HepG2 (cell line): ENCODE data around the gene RGCC.

Source experiments
- CEBPB ChIP-seq: IDR thresholded peaks from 2 replicates; pipeline ENCODE4 v1.6.1; 2011; ENCODE audit warnings: low read depth, low read length, improper control_type of control experiment, borderline replicate concordance
- FOXK2 ChIP-seq: fragments of 450-650 bp; IDR thresholded peaks from 2 replicates; pipeline ENCODE4 v1.6.1; 2016
- IRX3 ChIP-seq: sonication (generic); formaldehyde crosslinking; IDR thresholded peaks from 2 replicates; pipeline ENCODE4 v1.8.1; 2023; ENCODE audit warnings: mild to moderate bottlenecking, low read depth, missing genetic modification reagents, borderline replicate concordance
- RORA ChIP-seq: sonication (generic); formaldehyde crosslinking; IDR thresholded peaks from 2 replicates; pipeline ENCODE4 v1.5.0; 2020; ENCODE audit warnings: mild to moderate bottlenecking, missing genetic modification reagents, moderate library complexity
- ZNF558 ChIP-seq: sonication (generic); formaldehyde crosslinking; IDR thresholded peaks from 2 replicates; pipeline ENCODE4 v1.9.0; 2022; ENCODE audit warnings: mild to moderate bottlenecking, missing genetic modification reagents, borderline replicate concordance
- TF ChIP-seq, protein P1 (sequence below): sonication (generic); formaldehyde crosslinking; IDR thresholded peaks from 2 replicates; pipeline ENCODE4 v1.9.0; 2021; ENCODE audit warnings: missing genetic modification reagents, borderline replicate concordance
- TF ChIP-seq, protein P2 (sequence below): sonication (generic); formaldehyde crosslinking; IDR thresholded peaks from 2 replicates; pipeline ENCODE4 v1.5.0; 2020; ENCODE audit warnings: mild to moderate bottlenecking, missing genetic modification reagents, moderate library complexity
- TF ChIP-seq, protein P3 (sequence below): sonication (generic); formaldehyde crosslinking; IDR thresholded peaks from 2 replicates; pipeline ENCODE4 v1.4.0; 2020; ENCODE audit warnings: mild to moderate bottlenecking, missing genetic modification reagents

DNA sequence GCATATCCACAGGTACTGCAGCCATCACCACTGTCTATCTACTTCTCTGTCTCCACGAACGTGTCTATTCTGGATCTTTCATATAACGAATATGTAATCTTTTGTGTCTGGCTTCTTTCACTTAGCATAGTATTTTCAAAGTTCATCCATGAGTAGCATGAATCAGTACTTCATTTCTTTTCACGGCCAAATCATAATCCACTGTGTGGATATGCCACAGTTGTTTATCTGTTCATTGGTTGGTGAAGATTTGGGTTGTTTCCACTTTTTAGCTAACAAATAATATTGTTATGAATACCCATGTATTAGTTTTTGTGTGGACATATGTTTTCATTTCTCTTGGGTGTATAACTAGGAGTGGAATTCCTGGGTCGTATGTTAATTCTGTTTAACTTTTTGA lies 14.4 kb downstream of the RGCC start:
- TF ChIP-seq ZNF558 (CRISPR knock-in tag) (no peak), IRX3 (CRISPR knock-in tag) (no peak), CEBPB (no peak), RORA (CRISPR knock-in tag) (no peak), FOXK2 (no peak)
- TF ChIP-seq, protein P1, sequence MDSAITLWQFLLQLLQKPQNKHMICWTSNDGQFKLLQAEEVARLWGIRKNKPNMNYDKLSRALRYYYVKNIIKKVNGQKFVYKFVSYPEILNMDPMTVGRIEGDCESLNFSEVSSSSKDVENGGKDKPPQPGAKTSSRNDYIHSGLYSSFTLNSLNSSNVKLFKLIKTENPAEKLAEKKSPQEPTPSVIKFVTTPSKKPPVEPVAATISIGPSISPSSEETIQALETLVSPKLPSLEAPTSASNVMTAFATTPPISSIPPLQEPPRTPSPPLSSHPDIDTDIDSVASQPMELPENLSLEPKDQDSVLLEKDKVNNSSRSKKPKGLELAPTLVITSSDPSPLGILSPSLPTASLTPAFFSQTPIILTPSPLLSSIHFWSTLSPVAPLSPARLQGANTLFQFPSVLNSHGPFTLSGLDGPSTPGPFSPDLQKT (CRISPR knock-in tag): no peak
- TF ChIP-seq, protein P2, sequence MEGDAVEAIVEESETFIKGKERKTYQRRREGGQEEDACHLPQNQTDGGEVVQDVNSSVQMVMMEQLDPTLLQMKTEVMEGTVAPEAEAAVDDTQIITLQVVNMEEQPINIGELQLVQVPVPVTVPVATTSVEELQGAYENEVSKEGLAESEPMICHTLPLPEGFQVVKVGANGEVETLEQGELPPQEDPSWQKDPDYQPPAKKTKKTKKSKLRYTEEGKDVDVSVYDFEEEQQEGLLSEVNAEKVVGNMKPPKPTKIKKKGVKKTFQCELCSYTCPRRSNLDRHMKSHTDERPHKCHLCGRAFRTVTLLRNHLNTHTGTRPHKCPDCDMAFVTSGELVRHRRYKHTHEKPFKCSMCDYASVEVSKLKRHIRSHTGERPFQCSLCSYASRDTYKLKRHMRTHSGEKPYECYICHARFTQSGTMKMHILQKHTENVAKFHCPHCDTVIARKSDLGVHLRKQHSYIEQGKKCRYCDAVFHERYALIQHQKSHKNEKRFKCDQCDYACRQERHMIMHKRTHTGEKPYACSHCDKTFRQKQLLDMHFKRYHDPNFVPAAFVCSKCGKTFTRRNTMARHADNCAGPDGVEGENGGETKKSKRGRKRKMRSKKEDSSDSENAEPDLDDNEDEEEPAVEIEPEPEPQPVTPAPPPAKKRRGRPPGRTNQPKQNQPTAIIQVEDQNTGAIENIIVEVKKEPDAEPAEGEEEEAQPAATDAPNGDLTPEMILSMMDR (CRISPR knock-in tag): no peak
- TF ChIP-seq, protein P3, sequence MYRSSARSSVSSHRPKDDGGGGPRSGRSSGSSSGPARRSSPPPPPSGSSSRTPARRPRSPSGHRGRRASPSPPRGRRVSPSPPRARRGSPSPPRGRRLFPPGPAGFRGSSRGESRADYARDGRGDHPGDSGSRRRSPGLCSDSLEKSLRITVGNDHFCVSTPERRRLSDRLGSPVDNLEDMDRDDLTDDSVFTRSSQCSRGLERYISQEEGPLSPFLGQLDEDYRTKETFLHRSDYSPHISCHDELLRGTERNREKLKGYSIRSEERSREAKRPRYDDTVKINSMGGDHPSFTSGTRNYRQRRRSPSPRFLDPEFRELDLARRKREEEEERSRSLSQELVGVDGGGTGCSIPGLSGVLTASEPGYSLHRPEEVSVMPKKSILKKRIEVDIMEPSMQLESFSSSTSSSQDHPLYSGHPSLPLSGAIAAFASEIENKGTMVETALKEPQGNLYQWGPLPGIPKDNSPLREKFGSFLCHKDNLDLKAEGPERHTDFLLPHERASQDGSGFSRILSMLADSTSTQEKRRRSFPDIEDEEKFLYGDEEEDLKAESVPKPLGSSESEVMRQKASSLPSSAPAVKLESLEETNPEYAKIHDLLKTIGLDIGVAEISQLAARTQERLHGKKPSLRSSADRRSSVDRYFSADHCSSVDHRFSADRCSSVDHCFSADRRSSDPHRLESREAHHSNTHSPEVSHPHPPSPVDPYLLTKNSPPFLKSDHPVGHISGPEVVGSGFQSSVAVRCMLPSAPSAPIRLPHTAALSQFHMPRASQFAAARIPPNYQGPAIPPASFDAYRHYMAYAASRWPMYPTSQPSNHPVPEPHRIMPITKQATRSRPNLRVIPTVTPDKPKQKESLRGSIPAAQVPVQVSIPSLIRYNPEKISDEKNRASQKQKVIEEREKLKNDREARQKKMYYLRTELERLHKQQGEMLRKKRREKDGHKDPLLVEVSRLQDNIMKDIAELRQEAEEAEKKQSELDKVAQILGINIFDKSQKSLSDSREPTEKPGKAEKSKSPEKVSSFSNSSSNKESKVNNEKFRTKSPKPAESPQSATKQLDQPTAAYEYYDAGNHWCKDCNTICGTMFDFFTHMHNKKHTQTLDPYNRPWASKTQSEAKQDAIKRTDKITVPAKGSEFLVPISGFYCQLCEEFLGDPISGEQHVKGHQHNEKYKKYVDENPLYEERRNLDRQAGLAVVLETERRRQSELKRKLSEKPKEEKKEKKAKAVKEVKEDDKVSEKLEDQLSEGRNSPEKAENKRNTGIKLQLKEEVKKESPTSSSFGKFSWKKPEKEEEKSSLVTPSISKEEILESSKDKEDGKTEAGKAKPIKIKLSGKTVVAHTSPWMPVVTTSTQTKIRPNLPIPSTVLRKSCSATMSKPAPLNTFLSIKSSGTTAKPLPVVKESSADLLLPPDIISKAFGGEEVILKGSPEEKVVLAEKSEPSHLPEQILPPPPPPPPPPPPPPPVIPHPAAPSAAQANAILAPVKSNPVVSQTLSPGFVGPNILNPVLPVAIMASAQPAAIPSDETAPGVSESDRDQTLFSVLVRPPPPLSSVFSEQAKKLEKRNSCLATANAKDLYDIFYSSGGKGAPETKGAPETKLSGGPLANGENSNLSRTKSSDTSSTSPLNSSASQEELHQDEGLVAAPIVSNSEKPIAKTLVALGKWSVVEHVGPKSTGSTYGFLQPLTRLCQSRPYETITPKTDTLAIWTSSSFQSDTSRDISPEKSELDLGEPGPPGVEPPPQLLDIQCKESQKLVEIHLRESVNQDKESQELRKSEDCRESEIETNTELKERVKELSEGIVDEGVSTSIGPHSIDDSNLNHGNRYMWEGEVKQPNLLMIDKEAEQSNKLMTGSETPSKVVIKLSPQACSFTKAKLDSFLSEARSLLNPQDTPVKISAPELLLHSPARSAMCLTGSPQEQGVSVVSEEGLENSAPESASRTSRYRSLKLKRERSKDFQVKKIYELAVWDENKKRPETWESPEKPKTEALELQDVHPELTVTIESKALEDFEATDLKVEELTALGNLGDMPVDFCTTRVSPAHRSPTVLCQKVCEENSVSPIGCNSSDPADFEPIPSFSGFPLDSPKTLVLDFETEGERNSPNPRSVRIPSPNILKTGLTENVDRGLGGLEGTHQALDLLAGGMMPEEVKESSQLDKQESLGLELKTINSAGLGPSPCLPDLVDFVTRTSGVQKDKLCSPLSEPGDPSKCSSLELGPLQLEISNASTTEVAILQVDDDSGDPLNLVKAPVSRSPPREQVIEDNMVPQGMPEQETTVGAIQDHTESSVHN (CRISPR knock-in tag): no peak
